ENCODE data around the gene GALNT2. TPM values are rescaled to one million over a fixed set of nuclear protein-coding genes. Genes with fewer than 3 reads are reported as not detected.

Gene GALNT2
- total and polyA plus RNA-seq, 12 donors = 9.7 to 35.1 (median 25.8) TPM

DNA sequence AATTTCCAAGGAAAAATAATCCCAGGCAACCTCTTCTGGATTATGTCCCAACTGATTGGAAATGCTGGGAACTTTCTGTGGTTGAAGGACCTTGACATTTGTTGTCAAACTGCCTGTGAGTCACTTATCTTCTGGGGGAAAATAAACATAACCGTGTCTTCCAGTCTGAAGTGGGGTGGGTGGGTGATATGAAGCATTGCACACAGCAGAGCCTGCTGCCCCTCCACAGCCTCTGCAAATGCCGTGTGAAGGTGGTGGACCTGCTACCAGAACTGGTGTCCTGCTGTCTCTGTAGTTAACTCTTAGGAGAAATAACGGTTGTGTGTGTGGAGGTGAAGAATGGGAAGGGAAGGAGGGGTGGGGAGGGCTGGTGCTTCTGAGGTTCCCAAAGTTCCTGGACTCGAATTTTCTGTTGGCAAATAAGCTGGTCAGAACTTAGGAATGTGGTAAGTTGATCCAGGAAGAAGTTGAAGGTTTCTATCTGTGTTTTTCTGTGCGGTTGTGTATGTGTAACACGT is 23.2 kb downstream of the GALNT2 start:
- 72 to 81% methylated on average over 6 of the region's 6 CpGs for WGBS, 2 donors
- no peak overlapping the region for H3K27ac ChIP-seq
- TF ChIP-seq, protein P1, sequence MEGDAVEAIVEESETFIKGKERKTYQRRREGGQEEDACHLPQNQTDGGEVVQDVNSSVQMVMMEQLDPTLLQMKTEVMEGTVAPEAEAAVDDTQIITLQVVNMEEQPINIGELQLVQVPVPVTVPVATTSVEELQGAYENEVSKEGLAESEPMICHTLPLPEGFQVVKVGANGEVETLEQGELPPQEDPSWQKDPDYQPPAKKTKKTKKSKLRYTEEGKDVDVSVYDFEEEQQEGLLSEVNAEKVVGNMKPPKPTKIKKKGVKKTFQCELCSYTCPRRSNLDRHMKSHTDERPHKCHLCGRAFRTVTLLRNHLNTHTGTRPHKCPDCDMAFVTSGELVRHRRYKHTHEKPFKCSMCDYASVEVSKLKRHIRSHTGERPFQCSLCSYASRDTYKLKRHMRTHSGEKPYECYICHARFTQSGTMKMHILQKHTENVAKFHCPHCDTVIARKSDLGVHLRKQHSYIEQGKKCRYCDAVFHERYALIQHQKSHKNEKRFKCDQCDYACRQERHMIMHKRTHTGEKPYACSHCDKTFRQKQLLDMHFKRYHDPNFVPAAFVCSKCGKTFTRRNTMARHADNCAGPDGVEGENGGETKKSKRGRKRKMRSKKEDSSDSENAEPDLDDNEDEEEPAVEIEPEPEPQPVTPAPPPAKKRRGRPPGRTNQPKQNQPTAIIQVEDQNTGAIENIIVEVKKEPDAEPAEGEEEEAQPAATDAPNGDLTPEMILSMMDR (IDR thresholded peaks at IDR 0.05) = no peak
- peaks cover 0 to 34% (median 16%) of the 10 kb centered on the region in 9 donors for H3K4me1 ChIP-seq
- intact Hi-C loops (cut with DNase I) = no loop called here
- no peaks in the 10 kb centered on the region for H3K9me3 ChIP-seq
- DNase-seq = no peak
- H3K36me3 ChIP-seq = peaks cover 0 to 37% (median 0%) of the 10 kb centered on the region in 9 donors
- no peaks in the 10 kb centered on the region for H3K27me3 ChIP-seq
- H3K4me3 ChIP-seq = no peak overlapping the region
- no peak for ATAC-seq

DNA sequence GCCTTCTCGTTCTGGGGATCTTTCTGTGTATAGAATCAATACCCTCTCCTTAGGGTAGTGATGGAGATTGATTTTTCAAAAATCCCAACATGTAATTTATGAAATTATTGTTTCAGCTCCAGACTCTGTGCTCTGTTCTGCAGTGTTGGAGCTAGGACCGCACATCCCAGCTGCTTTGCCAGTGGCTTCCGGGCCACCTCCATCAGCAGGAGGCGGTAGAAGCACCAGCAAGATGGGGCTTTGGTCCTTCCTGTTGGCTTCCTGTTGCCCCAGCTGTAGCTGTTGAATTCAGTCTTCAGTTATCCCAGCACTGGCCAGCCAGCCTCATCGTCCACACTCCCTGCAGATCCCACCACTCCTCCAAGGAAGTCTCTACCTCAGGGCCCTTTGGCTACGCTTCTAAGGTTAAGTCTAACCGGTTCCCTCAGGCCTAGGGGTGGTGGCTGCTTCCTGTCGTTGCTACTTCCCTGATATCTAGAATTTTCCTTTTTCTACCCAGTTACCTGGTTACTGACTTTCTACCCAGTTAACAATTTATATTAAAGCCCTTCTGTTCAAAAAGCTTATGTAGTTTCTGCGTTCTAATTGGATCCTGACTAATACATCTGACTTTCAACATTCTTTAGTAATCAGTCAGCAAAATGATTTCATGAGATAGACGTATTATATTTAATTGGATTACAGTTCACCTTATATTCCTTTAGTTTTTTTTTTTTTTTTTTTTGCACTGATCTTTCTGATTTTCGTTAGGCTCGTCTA is 24.6 kb downstream of the GALNT2 start:
- ATAC-seq = no peak
- peaks cover 0 to 29% (median 8%) of the 10 kb centered on the region in 9 donors for H3K4me1 ChIP-seq

DNA sequence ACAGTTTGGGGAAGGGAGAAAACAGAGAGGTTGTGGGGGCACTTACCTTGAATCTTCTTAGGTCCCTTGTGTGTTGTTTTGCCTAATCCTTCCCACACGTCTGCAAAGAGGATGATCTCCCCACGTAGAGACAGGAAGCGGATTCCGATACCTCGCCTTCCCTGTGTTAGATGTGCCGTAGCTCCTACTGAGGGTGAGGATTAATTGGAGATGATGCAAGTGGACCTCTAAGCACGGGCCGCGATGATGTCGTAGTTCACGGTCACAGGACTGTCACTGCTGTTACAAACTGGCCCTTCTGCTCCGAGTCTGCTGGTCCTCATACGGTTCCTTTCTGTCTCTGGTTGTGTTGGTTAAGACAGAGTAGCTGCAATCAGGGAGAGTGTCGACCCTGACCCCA is 27.7 kb downstream of the GALNT2 start:
- ATAC-seq = no peak
- H3K4me1 ChIP-seq = peaks cover 0 to 16% (median 0%) of the 10 kb centered on the region in 9 donors
- peaks cover 0 to 31% (median 0%) of the 10 kb centered on the region in 9 donors for H3K36me3 ChIP-seq

More for the DNA sequence above, 24.6 kb downstream of the GALNT2 start:
- no peaks in the 10 kb centered on the region for H3K27me3 ChIP-seq
- TF ChIP-seq, protein P1 (IDR thresholded peaks at IDR 0.05) = no peak
- H3K9me3 ChIP-seq = no peaks in the 10 kb centered on the region
- intact Hi-C loops (cut with DNase I) = no loop called here
- H3K36me3 ChIP-seq = peaks cover 0 to 37% (median 0%) of the 10 kb centered on the region in 9 donors
- WGBS, 2 donors = 92 to 96% methylated on average over 12 of the region's 12 CpGs
- H3K4me3 ChIP-seq = no peak overlapping the region
- no peak for DNase-seq
- no peak overlapping the region for H3K27ac ChIP-seq

DNA sequence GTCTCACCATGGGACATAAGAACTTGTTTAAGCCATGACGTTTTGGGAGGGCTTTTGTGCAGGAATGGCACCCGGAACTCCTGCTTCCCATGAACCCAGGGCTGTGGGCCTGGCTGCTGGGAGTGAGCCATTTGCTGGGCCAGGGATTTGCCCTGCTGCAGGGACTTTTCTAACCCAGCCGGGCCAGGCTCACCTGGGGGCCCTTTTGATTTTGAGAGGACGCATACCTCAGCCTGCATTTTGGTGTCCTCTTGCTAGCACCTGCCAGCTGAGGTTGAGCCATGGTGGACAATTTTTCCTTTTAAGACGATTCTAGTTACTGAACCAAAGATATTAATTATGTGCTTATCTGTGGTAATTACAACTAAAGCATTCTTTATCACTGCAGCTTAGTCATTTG is 28.9 kb downstream of the GALNT2 start:
- TF ChIP-seq, protein P1 (IDR thresholded peaks at IDR 0.05) = no peak
- peaks cover 0 to 9% (median 0%) of the 10 kb centered on the region in 9 donors for H3K4me1 ChIP-seq
- H3K4me3 ChIP-seq = no peak overlapping the region
- no peak overlapping the region for H3K27ac ChIP-seq
- 93 to 95% methylated on average over 5 of the region's 5 CpGs for WGBS, 2 donors
- H3K36me3 ChIP-seq = peaks cover 0 to 30% (median 0%) of the 10 kb centered on the region in 9 donors
- H3K27me3 ChIP-seq = no peaks in the 10 kb centered on the region
- intact Hi-C loops (cut with DNase I) = no loop called here
- H3K9me3 ChIP-seq = no peaks in the 10 kb centered on the region
- DNase-seq = no peak
- ATAC-seq = no peak

More for the DNA sequence above, 27.7 kb downstream of the GALNT2 start:
- Histone ChIP-seq H3K9me3 (no peaks in the 10 kb centered on the region), H3K27me3 (no peaks in the 10 kb centered on the region), H3K27ac (no peak overlapping the region), H3K4me3 (no peak overlapping the region)
- 95 to 97% methylated on average over 14 of the region's 14 CpGs for WGBS, 2 donors
- TF ChIP-seq, protein P1 (IDR thresholded peaks at IDR 0.05) = no peak
- intact Hi-C loops (cut with DNase I) = no loop called here
- DNase-seq = no peak

Data from heart right ventricle (tissue), 16 donors.